SK-N-MC (cell line): Measurements from ENCODE around the gene CLSTN2.

Source experiments
- DNase-seq: peaks from one replicate; pipeline ENCODE4 v3.0.0-alpha.2; 2011; ENCODE audit warnings: low read depth, low spot score
- H3K27ac ChIP-seq: fragments of 200-600 bp; sonication (generic); 2 replicates; pipeline ENCODE4 v1.5.1; 2016; ENCODE audit warnings: mixed run types
- H3K36me3 ChIP-seq: fragments of 200-600 bp; sonication (generic); 2 replicates; pipeline ENCODE4 v1.6.1; 2017; ENCODE audit warnings: antibody characterized with exemption, low read length, mixed read lengths; ENCODE audit not compliant: insufficient read depth
- H3K4me3 ChIP-seq: fragments of 200-600 bp; sonication (generic); 2 replicates; pipeline ENCODE4 v1.5.1; 2016
- H3K9ac ChIP-seq: fragments of 200-600 bp; sonication (generic); 2 replicates; pipeline ENCODE4 v1.8.0; 2017; ENCODE audit warnings: mixed run types, mixed read lengths; ENCODE audit not compliant: insufficient read length
- H3K9me3 ChIP-seq: fragments of 200-600 bp; sonication (generic); 2 replicates; pipeline ENCODE4 v1.6.1; 2017; ENCODE audit warnings: low read depth, mild to moderate bottlenecking, antibody characterized with exemption, low read length, moderate library complexity, mixed read lengths
- EZH2 ChIP-seq: fragments of 200-600 bp; sonication (generic); IDR thresholded peaks from one replicate; pipeline ENCODE4 v1.6.1; 2017; ENCODE audit warnings: antibody characterized with exemption
- FOXP2 ChIP-seq: optimal IDR thresholded peaks from 2 replicates; pipeline ENCODE3; 2011; ENCODE audit warnings: mild to moderate bottlenecking, moderate library complexity; ENCODE audit not compliant: insufficient read depth; ENCODE audit errors: extremely low read length, control extremely low read depth
- POLR2AphosphoS5 ChIP-seq: IDR thresholded peaks from 2 replicates; pipeline ENCODE4 v1.6.1; 2012; ENCODE audit warnings: mild to moderate bottlenecking, low read depth, low read length, borderline replicate concordance

Gene CLSTN2

GRCh38 chr3:139906418-139906817 lies 28.6 kb upstream of the CLSTN2 start:
- H3K36me3 ChIP-seq, result no peaks in the 10 kb centered on the region
- H3K27ac ChIP-seq, result no peak overlapping the region
- no peak overlapping the region for H3K4me3 ChIP-seq
- TF ChIP-seq FOXP2, result no peak
- TF ChIP-seq POLR2AphosphoS5, result no peak
- TF ChIP-seq EZH2, result no peak
- DNase-seq, result no peak
- H3K9me3 ChIP-seq, result no peaks in the 10 kb centered on the region
- H3K9ac ChIP-seq, result no peak overlapping the region

DNA sequence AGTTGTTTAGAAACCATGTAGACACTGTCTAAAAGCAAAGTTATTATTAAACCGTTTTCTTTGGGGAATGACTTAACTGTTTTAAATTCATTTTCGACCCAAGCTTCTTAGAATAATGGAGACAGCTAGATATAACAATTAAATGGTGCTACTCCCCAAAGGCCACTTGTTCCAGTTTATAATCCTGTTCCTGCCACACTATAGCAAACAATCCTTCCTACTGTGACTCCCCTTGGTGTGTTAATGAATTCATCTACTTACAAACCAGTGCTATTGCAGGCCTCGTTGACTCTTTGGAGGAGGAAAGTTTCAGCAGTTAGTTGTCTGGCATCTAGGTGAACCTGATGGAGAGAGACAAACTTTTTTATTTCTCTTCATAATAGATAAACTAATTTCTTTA lies 25.2 kb upstream of the CLSTN2 start:
- no peak for DNase-seq
- H3K4me3 ChIP-seq, result no peak overlapping the region
- no peaks in the 10 kb centered on the region for H3K36me3 ChIP-seq
- no peak for TF ChIP-seq POLR2AphosphoS5
- no peak for TF ChIP-seq EZH2
- no peak for TF ChIP-seq FOXP2
- no peaks in the 10 kb centered on the region for H3K9me3 ChIP-seq
- no peak overlapping the region for H3K27ac ChIP-seq
- no peak overlapping the region for H3K9ac ChIP-seq

GRCh38 chr3:139916271-139916670 lies 18.7 kb upstream of the CLSTN2 start:
- Histone ChIP-seq H3K36me3 (no peaks in the 10 kb centered on the region), H3K27ac (no peak overlapping the region), H3K9ac (no peak overlapping the region), H3K9me3 (no peaks in the 10 kb centered on the region), H3K4me3 (no peak overlapping the region)
- TF ChIP-seq EZH2 (no peak), FOXP2 (no peak), POLR2AphosphoS5 (no peak)
- DNase-seq, result no peak

DNA sequence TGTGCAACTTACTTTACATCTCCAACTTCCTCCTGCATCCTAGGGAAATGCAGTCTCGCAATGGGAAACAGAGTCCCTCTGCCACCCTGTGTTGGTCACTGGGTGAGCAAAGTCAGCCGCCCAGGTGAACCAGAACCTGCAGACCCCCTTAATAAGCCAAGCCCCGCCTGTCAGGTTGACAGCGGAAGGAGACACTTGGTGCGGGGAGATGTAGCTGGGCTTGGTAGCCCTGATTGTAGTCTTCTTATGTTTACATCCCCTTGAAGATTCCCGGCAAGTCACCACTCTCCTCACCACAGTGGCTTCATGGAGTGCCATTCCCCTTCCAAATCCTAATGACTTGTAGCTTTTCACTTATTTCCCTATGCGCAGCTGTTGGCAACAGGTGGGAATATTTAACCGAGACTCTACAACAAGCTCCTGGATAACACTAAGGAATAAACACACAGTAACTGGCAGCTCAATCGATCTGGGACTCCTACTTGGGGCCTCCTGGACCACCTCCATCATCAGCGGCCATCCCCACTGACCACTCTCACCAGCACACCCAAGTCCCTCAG lies 17.7 kb upstream of the CLSTN2 start:
- no peaks in the 10 kb centered on the region for H3K9me3 ChIP-seq
- TF ChIP-seq POLR2AphosphoS5 (no peak), FOXP2 (no peak), EZH2 (no peak)
- no peak overlapping the region for H3K27ac ChIP-seq
- H3K9ac ChIP-seq, result no peak overlapping the region
- H3K36me3 ChIP-seq, result no peaks in the 10 kb centered on the region
- no peak overlapping the region for H3K4me3 ChIP-seq
- no peak for DNase-seq

DNA sequence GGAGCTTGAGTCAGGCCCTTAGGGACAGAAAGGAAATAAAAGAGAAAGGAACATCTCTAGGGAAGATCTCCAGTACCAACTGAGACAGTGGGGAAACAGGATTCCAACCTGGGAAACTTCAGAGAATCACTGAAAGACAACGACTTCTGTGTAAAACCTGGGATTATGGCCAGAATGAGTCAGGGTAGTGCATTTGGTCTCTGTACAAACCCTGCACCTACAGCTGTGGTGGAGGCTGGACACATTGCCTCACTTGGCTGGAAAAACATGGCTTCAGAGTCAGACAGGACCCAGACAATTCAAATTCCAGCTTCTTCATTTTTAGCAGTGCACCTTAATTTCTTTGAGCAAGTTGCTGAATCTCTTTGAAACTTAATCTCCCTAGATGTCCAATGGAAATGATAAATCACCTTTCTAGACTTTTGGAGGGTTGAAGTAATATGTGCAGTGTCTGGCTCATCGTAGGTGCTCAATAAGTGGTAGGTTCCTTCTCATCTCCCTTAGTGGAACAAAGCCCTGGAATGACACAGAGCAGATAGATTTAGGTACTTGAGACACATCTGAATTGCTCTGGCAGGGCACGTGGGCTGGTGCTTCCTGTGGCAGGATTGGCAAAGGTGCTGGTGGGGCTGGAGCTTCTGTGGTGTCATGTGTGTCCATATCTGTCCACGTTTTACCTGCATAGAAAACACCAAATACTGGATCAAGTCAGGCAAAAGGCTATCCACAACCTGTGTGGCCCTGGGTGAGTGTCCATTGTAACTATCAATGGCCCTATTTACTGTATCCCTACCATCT lies 6.1 kb upstream of the CLSTN2 start:
- no peak for DNase-seq

GRCh38 chr3:139930211-139930610 lies 4.8 kb upstream of the CLSTN2 start:
- DNase-seq, result no peak
- H3K36me3 ChIP-seq, result no peaks in the 10 kb centered on the region
- no peak for TF ChIP-seq FOXP2
- no peak for TF ChIP-seq POLR2AphosphoS5
- no peak for TF ChIP-seq EZH2

More for the DNA sequence above, 6.1 kb upstream of the CLSTN2 start:
- no peak overlapping the region for H3K9ac ChIP-seq
- H3K36me3 ChIP-seq, result no peaks in the 10 kb centered on the region
- H3K27ac ChIP-seq, result no peak overlapping the region
- no peak overlapping the region for H3K4me3 ChIP-seq
- TF ChIP-seq EZH2, result no peak
- no peak for TF ChIP-seq POLR2AphosphoS5
- no peak for TF ChIP-seq FOXP2
- no peaks in the 10 kb centered on the region for H3K9me3 ChIP-seq

GRCh38 chr3:139933766-139934165 lies 1.2 kb upstream of the CLSTN2 start:
- Histone ChIP-seq H3K36me3 (0 out of 2 replicates have a peak, but pooled peaks cover 4% of the 10 kb centered on the region), H3K9me3 (no peaks in the 10 kb centered on the region), H3K27ac (no peak overlapping the region), H3K9ac (no peak overlapping the region), H3K4me3 (no peak overlapping the region)
- DNase-seq, result no peak
- TF ChIP-seq FOXP2 (no peak), POLR2AphosphoS5 (no peak), EZH2 (no peak)

More at GRCh38 chr3:139930211-139930610, 4.8 kb upstream of the CLSTN2 start:
- H3K27ac ChIP-seq, result no peak overlapping the region
- no peak overlapping the region for H3K4me3 ChIP-seq
- no peak overlapping the region for H3K9ac ChIP-seq
- no peaks in the 10 kb centered on the region for H3K9me3 ChIP-seq

DNA sequence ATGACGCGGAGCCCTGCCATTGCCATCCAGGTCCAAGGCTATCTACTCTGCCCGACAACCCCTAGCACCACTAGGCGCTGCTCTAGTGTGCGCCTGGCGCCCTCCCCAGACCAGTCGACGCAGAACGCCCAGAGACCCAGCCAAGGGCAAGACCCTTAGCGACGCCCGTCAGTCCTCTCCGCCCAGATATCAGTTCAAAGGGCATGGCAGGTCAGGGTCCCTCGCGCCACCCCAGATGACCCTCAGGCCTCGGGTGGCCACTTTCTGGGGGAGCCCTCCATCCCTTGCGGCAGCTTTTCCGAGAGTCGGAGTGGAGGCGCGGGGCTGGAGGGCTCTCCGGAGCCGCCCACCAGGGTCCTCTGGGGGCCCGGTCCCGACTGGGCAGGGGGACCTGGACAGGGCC lies 371 bp upstream of the CLSTN2 start:
- no peak overlapping the region for H3K27ac ChIP-seq
- peak overlapping the region; percentile 95 for H3K4me3 ChIP-seq
- DNase-seq, result no peak
- H3K36me3 ChIP-seq, result peaks cover 5% of the 10 kb centered on the region; the same call in 1 of the 2 replicates
- H3K9me3 ChIP-seq, result no peaks in the 10 kb centered on the region
- TF ChIP-seq EZH2, result no peak
- TF ChIP-seq FOXP2, result no peak
- no peak for TF ChIP-seq POLR2AphosphoS5
- peak overlapping the region; percentile 69 for H3K9ac ChIP-seq

DNA sequence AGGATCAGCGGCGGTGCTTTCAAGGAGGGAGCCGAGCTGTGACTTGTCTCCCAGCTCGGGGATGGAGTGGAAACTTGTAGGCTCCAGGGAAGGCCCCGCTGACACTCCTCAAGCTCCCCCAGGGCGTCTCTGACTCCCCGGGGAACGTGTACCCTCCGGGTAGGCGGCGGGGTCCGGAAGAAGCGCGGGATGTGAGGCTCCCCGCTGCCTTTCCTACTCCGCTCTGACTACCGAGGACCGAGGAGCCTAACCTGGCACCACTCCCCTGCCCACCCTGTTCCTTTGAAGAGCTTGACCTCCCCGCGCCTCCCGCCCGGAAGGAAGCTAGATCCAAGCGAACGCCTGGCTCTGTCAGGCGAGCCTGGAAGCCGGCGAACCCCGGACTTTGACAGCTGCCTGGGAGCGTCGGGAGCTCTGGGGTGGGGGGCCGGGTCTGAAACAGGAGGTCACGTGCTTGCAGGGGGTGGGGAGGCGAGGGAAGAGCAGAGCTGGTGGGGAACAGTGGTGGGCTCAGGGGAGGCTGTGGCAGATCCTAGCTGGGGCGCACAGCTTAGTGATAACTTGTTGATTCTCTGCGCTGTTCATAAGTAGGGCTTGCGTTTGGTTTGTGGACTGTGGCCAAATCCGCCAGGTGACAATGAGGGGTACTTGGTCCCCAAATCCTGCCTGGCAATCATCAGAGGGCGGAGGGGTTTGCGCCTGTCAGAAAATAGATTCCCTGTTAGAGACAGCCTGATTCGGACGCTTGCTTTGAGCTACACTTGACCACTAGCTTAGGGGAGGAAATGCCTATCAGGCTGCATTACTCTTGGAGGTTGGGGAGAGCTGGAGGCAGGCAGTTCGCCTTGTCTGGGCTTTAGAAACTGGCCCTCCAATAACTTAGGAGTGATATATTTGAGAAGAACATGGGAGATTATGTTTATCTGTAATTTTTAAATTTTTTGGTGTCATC lies 1.2 kb downstream of the CLSTN2 start:
- Histone ChIP-seq H3K9me3 (no peaks in the 10 kb centered on the region), H3K4me3 (peak overlapping the region; percentile 95), H3K27ac (peak overlapping the region; percentile 21; the same call in 1 of the 2 replicates), H3K36me3 (peaks cover 15% of the 10 kb centered on the region), H3K9ac (peak overlapping the region; percentile 69)
- DNase-seq, result no peak
- TF ChIP-seq EZH2, result no peak
- TF ChIP-seq POLR2AphosphoS5, result no peak; the same call in 1 of the 2 replicates
- no peak for TF ChIP-seq FOXP2
